T-helper 1 cell treated with Interleukin-12 subunit alpha and Interleukin-12 subunit beta and Interleukin-4 antibody, amounts not matched to agents 30 ng/mL and 1 ng/mL, for 36 hours (primary cell): ENCODE results near the gene ATRX. TPM values are rescaled to one million over a fixed set of nuclear protein-coding genes. Genes with fewer than 3 reads are reported as not detected.
"Not testable (repeated sequence)": the region's sequence is repeated elsewhere in the genome, so short reads cannot be mapped to it uniquely, and the experiment has no call there.

ENCODE experiments used
- intact Hi-C: fragments of 100-400 bp; cut with micrococcal nuclease; formaldehyde crosslinking; loops from one replicate; pipeline ENCODE4 v1.15.1; 2024
- total RNA-seq: library from RNA; stranded (reverse); gene quantifications from 2 replicates; pipeline ENCODE4 v1.2.3, GENCODE V29; 2022

The ATRX gene
- total RNA-seq, 1 donor from 2014 or later, result 84.4 TPM

DNA sequence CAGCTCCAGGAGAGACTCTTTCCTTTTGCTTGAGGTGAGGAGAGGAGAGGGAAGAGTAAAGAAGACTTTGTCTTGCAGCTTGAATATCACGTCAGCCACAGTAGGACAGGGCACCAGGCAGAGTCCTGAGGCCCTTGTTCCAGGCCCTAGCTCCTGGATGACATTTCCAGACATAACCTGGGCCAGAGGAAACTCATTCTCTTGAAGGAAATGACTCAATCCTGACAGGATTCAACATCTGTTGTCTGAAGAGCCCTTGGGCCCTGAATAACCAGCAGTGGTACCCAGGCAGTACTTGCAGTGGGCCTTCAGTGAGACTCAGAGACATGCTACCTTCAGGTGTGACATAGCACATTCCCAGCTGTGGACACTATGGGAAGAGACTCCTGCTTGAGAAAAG lies 276.0 kb downstream of the ATRX start:
- intact Hi-C loops, result no loop called here

DNA sequence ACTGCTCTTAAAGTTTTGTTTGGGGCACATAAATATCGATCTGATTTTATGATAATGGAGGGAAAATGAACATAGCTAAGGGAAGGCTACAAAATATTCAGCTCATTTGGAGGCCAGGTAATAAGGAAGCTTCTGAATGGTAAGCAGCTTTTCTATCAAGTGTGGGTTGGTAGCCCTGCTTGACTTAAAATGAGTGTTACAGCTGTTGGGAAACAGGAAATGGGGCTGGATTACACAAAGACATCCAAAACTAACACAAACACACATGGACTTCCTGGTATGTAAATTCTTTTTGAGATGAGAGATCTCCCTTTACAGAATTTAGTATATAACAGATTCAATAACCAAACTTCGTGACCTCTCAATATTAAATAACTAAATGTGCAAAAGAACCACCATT lies 280.8 kb downstream of the ATRX start:
- intact Hi-C loops, result no loop called here

DNA sequence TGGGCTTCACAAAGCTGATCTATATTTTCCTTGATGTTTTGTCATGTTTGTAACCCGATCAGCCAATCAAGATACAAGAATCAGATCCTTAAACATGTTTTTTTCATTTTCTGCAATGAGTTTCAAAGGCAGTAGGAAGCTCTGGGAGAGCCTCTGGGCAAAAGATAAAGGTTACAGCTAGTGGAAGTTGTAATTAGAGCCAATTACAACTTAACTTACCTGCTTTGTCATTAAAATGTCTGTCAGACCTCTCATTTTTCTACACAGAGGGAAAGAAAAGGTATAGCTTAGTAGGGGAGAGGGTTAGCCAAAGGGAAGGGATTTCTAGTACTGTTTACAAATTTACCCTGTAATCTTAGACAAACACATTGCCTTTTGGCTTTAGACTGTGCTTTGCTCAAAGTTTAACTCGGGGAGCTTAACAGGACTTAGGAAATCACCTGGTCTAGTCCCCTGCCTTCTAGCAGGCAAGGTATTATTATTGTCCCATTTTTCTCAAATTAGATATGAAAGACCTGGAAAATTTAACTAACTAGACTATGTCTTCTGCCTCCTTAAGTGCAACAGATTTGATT lies 283.0 kb downstream of the ATRX start:
- intact Hi-C loops, result no loop called here

DNA sequence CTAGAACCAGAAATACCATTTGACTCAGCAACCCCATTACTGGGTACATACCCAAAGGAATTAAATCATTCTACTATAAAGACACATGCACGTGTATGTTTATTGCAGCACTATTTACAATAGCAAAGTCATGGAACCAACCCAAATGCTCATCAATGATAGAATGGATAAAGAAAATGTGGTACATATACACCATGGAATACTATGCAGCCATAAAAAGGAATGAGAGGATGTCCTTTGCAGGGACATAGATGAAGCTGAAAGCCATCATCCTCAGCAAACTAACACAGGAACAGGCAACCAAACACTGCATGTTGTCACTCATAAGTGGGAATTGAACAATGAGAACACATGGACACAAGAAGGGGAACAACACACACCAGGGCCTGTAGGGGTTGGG lies 285.9 kb downstream of the ATRX start:
- intact Hi-C loops, result not testable (repeated sequence)

DNA sequence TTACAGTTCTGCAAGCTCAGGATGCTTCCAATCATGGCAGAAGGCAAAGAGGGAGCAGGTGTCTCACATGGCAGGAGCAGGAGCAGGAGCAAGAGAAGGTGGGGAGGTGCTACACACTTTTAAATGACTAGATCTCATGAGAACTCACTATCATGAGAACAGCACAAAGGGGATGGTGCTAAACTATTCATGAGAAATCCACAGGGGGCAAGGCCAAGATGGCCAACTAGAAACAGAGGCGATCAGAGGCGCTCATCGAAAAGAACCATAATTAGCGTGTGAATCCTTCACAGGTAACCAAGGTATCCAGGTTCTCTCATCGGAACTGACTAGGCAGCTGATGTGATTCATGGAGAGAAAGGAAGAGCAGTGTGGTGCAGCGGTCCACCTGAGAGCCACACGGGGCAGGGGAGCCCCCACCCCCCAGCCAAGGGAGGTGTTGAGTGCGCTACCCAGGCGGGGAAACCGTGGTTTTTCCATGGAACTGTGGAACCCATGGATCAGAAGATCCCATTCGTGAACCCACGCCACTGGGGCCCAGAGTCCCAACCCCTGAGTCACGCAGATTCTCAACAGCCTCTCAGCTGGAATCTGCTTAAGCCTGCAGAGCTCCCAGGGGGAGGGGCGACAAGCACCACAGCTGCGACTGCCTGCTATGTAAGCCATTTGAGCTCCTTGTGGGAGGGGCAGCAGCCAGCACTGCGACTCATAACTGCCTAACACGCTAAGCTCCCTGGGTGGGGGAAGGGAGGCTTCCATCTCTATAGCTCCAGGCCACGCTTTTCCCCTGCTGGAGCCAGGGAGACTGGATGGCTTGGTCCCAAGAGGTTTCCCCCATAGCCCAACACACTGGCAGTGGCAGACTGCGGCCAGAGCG lies 292.1 kb downstream of the ATRX start:
- intact Hi-C loops, result no loop called here

DNA sequence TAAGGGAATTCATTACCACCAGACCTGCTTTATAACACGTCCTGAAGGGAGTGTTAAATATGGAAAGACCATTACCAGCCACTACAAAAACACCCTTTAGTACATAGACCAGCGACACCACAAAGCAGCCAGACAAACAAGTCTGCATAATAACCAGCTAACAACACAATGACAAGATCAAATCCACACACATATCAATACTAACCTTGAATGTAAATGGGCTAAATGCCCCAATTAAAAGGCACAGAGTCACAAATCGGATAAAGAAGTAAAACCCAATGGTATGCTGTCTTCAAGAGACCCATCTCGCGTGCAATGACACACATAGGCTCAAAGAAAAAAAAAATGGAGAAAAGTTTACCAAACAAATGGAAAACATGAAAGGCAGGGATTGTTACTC lies 302.0 kb downstream of the ATRX start:
- intact Hi-C loops, result no loop called here

DNA sequence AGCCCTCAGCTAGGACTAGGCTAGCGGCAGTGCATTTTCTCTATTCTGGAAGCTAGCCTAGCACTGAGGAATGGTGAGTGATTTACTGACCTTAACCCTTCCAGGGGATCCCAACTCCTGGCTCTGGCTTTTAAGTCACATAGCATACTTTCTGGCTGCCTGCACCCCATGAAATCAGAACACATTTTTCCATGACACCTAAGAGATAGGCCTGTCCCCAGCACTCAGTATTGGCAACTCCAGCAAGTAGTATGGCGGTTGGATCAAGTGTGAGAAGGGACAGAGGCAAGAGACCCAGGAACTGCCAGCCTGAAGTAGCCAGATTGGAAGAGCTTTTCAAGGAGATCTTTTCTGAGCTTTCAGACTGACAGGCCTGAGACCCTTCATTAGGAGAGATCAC lies 330.6 kb downstream of the ATRX start:
- intact Hi-C loops, result no loop called here

Other genes starting within 250 kb of the ATRX start
- gene MAGT1, start 109.2 kb upstream of the ATRX start, total RNA-seq, result 62.1 and 66.5 TPM in 2 replicates
- gene COX7B, start 113.3 kb upstream of the ATRX start, total RNA-seq, result 248 and 263 TPM in 2 replicates
- 10.5 and 12.1 TPM in 2 replicates for gene ATP7A, start 124.5 kb upstream of the ATRX start, total RNA-seq
- gene PGAM4, start 183.4 kb upstream of the ATRX start, total RNA-seq, result 0.34 and 0.83 TPM in 2 replicates